COLO668 (cell line): ENCODE data around the gene PPP2CA.
A peak's percentile ranks its signal among the peaks of the same experiment; 100 is the strongest.
"Not testable (repeated sequence)": the region's sequence is repeated elsewhere in the genome, so short reads cannot be mapped to it uniquely, and the experiment has no call there.

Source experiments
- DNase-seq: peaks from one replicate; lab custom pipeline; 2025; ENCODE audit not compliant: unreplicated experiment; lab: John Stamatoyannopoulos, UW

PPP2CA gene

GRCh38 chr5:134203630-134204029 lies 22.2 kb downstream of the PPP2CA start:
- DNase-seq, result no peak

GRCh38 chr5:134195666-134196065 lies 30.2 kb downstream of the PPP2CA start:
- no peak for DNase-seq

- no peak for DNase-seq
Measured at GRCh38 chr5:134189031-134189430, 36.8 kb downstream of the PPP2CA start.

- no peak for DNase-seq
Measured at GRCh38 chr5:134188092-134188491, 37.8 kb downstream of the PPP2CA start.

GRCh38 chr5:134184155-134185135 lies 41.4 kb downstream of the PPP2CA start:
- peak; percentile 48 for DNase-seq

- no peak for DNase-seq
Measured at GRCh38 chr5:134183481-134183880, 42.4 kb downstream of the PPP2CA start.

GRCh38 chr5:134178096-134178419 lies 47.8 kb downstream of the PPP2CA start:
- no peak for DNase-seq

- peak; percentile 35 for DNase-seq
Measured at GRCh38 chr5:134177369-134178095, 48.3 kb downstream of the PPP2CA start.

GRCh38 chr5:134176511-134177368 lies 49.1 kb downstream of the PPP2CA start, which contains the start of gene SKP1:
Gene SKP1, minus strand, starts transcription at chr5:134176950. Its CDS starts 2,928 bp downstream, at chr5:134174022.
- peak; percentile 81 for DNase-seq

GRCh38 chr5:134175921-134176510 lies 49.9 kb downstream of the PPP2CA start:
- peak; percentile 30 for DNase-seq

- DNase-seq, result peak; percentile 1
Measured at GRCh38 chr5:134174841-134175839, 50.7 kb downstream of the PPP2CA start.

GRCh38 chr5:134171972-134172371 lies 53.9 kb downstream of the PPP2CA start:
- no peak for DNase-seq

GRCh38 chr5:134162592-134162991 lies 63.3 kb downstream of the PPP2CA start:
- DNase-seq, result no peak

GRCh38 chr5:134161513-134162395 lies 64.1 kb downstream of the PPP2CA start:
- DNase-seq, result no peak

GRCh38 chr5:134153657-134154056 lies 72.2 kb downstream of the PPP2CA start:
- DNase-seq, result no peak

GRCh38 chr5:134153241-134153640 lies 72.6 kb downstream of the PPP2CA start:
- no peak for DNase-seq

GRCh38 chr5:134152173-134152832 lies 73.6 kb downstream of the PPP2CA start:
- DNase-seq, result not testable (repeated sequence)

GRCh38 chr5:134151723-134152122 lies 74.2 kb downstream of the PPP2CA start:
- DNase-seq, result no peak
